Measurements from ENCODE around the gene ARID3A. TPM values are rescaled to one million over a fixed set of nuclear protein-coding genes. Genes with fewer than 3 reads are reported as not detected.

The ARID3A gene
- total RNA-seq, 1 donor from 2014 or later, result 6.6 TPM

Other genes starting within 250 kb of the ARID3A start
- 267 to 316 TPM (median 312 TPM) in 3 replicates for gene FSTL3, start 249.6 kb upstream of the ARID3A start, total RNA-seq
- gene PRSS57, start 230.6 kb upstream of the ARID3A start, total RNA-seq, result not detected in 3 replicates
- 166 to 182 TPM (median 175 TPM) in 3 replicates for gene PALM, start 217.1 kb upstream of the ARID3A start, total RNA-seq
- gene MISP, start 174.9 kb upstream of the ARID3A start, total RNA-seq, result 1.5 to 2.2 TPM (median 1.6 TPM) in 3 replicates
- gene PTBP1, start 128.6 kb upstream of the ARID3A start, total RNA-seq, result 281 to 343 TPM (median 285 TPM) in 3 replicates
- 5.4 to 6.8 TPM (median 6.0 TPM) in 3 replicates for gene PLPPR3, start 104.1 kb upstream of the ARID3A start, total RNA-seq
- 0.37 to 0.51 TPM in 2 of 3 replicates, not detected in the other for gene AZU1, start 98.2 kb upstream of the ARID3A start, total RNA-seq
- gene PRTN3, start 85.0 kb upstream of the ARID3A start, total RNA-seq, result not detected in 3 replicates
- gene ELANE, start 73.7 kb upstream of the ARID3A start, total RNA-seq, result not detected in 3 replicates
- gene CFD, start 66.4 kb upstream of the ARID3A start, total RNA-seq, result 1.1 to 17.9 TPM (median 1.8 TPM) in 3 replicates
- gene MED16, start 32.8 kb upstream of the ARID3A start, total RNA-seq, result 47.0 to 53.9 TPM (median 53.1 TPM) in 3 replicates
- not detected in 3 replicates for gene RNU6-9, start 32.6 kb upstream of the ARID3A start, total RNA-seq
- 47.1 to 52.2 TPM (median 48.4 TPM) in 3 replicates for gene R3HDM4, start 12.8 kb upstream of the ARID3A start, total RNA-seq
- 0.17 to 0.38 TPM (median 0.24 TPM) in 3 replicates for gene KISS1R, start 8.7 kb upstream of the ARID3A start, total RNA-seq
- 42.1 to 48.5 TPM (median 48.0 TPM) in 3 replicates for gene WDR18, start 58.3 kb downstream of the ARID3A start, total RNA-seq
- 0.31 to 0.67 TPM (median 0.33 TPM) in 3 replicates for gene GRIN3B, start 74.4 kb downstream of the ARID3A start, total RNA-seq
- 120 to 130 TPM (median 120 TPM) in 3 replicates for gene TMEM259, start 95.1 kb downstream of the ARID3A start, total RNA-seq
- gene RNU6-2, start 95.5 kb downstream of the ARID3A start, total RNA-seq, result not detected in 3 replicates
- gene CNN2, start 100.6 kb downstream of the ARID3A start, total RNA-seq, result 258 to 363 TPM (median 357 TPM) in 3 replicates
- gene ABCA7, start 114.1 kb downstream of the ARID3A start, total RNA-seq, result 6.7 to 15.9 TPM (median 8.9 TPM) in 3 replicates
- 0.57 to 1.6 TPM (median 1.0 TPM) in 3 replicates for gene ARHGAP45, start 141.1 kb downstream of the ARID3A start, total RNA-seq
- 110 to 119 TPM (median 113 TPM) in 3 replicates for gene POLR2E, start 169.3 kb downstream of the ARID3A start, total RNA-seq
- 240 to 246 TPM (median 245 TPM) in 3 replicates for gene GPX4, start 178.0 kb downstream of the ARID3A start, total RNA-seq
- gene SBNO2, start 248.2 kb downstream of the ARID3A start, total RNA-seq, result 25.9 to 46.0 TPM (median 45.6 TPM) in 3 replicates